Neural cell (in vitro differentiated cells): ENCODE measurements around the gene ILDR2. TPM values are rescaled to one million over a fixed set of nuclear protein-coding genes. Genes with fewer than 3 reads are reported as not detected.

Source experiments
- H2AFZ ChIP-seq: fragments of 200-600, 300-800 bp; sonication (generic), shearing (Covaris generic); 2 replicates; pipeline ENCODE4 v1.6.0; 2014; ENCODE audit warnings: low read depth, mild to moderate bottlenecking, antibody characterized with exemption, low read length, moderate library complexity
- H3F3A ChIP-seq: fragments of 200-600 bp; shearing (Covaris generic); 2 replicates; pipeline ENCODE4 v1.6.1; 2016; ENCODE audit warnings: mild to moderate bottlenecking, moderate library complexity, mixed read lengths, antibody characterized with exemption, low read length; ENCODE audit not compliant: insufficient read depth, poor library complexity, severe bottlenecking
- H3K27ac ChIP-seq: fragments of 200-600, 300-800 bp; sonication (generic), shearing (Covaris generic); 2 replicates; pipeline ENCODE4 v1.5.1; 2014; ENCODE audit warnings: mild to moderate bottlenecking, low read length, moderate library complexity
- H3K27me3 ChIP-seq: fragments of 300-800, 200-600 bp; sonication (generic), shearing (Covaris generic); 2 replicates; pipeline ENCODE4 v1.6.0; 2014; ENCODE audit warnings: mild to moderate bottlenecking, low read depth, low read length, moderate library complexity; ENCODE audit not compliant: insufficient read depth
- H3K36me3 ChIP-seq: fragments of 300-800, 200-600 bp; sonication (generic), shearing (Covaris generic); 2 replicates; pipeline ENCODE4 v1.5.1; 2014; ENCODE audit warnings: mild to moderate bottlenecking, antibody characterized with exemption, low read length, moderate library complexity; ENCODE audit not compliant: insufficient read depth
- H3K4me2 ChIP-seq: fragments of 300-800, 200-600 bp; sonication (generic), shearing (Covaris generic); 2 replicates; pipeline ENCODE4 v1.6.0; 2014; ENCODE audit warnings: mild to moderate bottlenecking, low read length
- H3K4me3 ChIP-seq: fragments of 300-800, 200-600 bp; sonication (generic), shearing (Covaris generic); 2 replicates; pipeline ENCODE4 v1.5.1; 2014; ENCODE audit warnings: mild to moderate bottlenecking, low read length, moderate library complexity
- H3K79me2 ChIP-seq: fragments of 200-600 bp; shearing (Covaris generic); replicated peaks from 2 replicates; pipeline ENCODE4 v1.6.0; 2014; ENCODE audit warnings: mild to moderate bottlenecking, low read length, moderate library complexity; ENCODE audit not compliant: insufficient read depth
- H3K9ac ChIP-seq: fragments of 300-800, 200-600 bp; sonication (generic), shearing (Covaris generic); 2 replicates; pipeline ENCODE4 v1.6.1; 2016; ENCODE audit warnings: mild to moderate bottlenecking, low read length, mixed read lengths
- H3K9me2 ChIP-seq: fragments of 200-600 bp; shearing (Covaris generic); 2 replicates; pipeline ENCODE4 v1.6.1; 2016; ENCODE audit warnings: mild to moderate bottlenecking, low read length, mixed read lengths; ENCODE audit not compliant: insufficient read depth
- H3K9me3 ChIP-seq: fragments of 200-600, 300-800 bp; sonication (generic), shearing (Covaris generic); 2 replicates; pipeline ENCODE4 v1.6.1; 2016; ENCODE audit warnings: mild to moderate bottlenecking, mixed run types, low read length, moderate library complexity, mixed read lengths
- H4K20me1 ChIP-seq: fragments of 200-600 bp; shearing (Covaris generic); 2 replicates; pipeline ENCODE4 v1.6.1; 2016; ENCODE audit warnings: mild to moderate bottlenecking, mixed run types; ENCODE audit not compliant: insufficient read depth
- CTCF ChIP-seq: fragments of 450-650 bp; IDR thresholded peaks from 2 replicates; pipeline ENCODE4 v1.5.1; 2014; ENCODE audit warnings: antibody characterized with exemption, mild to moderate bottlenecking, moderate library complexity; ENCODE audit not compliant: poor library complexity, severe bottlenecking
- EP300 ChIP-seq: fragments of 450-650 bp; conservative IDR thresholded peaks from 2 replicates; pipeline ENCODE4 v1.6.1; 2014; ENCODE audit warnings: antibody characterized with exemption, mild to moderate bottlenecking, moderate library complexity; ENCODE audit not compliant: poor library complexity, severe bottlenecking
- EZH2 ChIP-seq: fragments of 200-600, 300-800 bp; shearing (Covaris generic), sonication (generic); IDR thresholded peaks from 2 replicates; pipeline ENCODE4 v1.6.1; 2014; ENCODE audit warnings: antibody characterized with exemption, low read length, borderline replicate concordance, mild to moderate bottlenecking; ENCODE audit not compliant: insufficient read depth, poor library complexity, severe bottlenecking
- MXI1 ChIP-seq: fragments of 450-650 bp; conservative IDR thresholded peaks from 2 replicates; pipeline ENCODE4 v1.6.1; 2014; ENCODE audit warnings: antibody characterized with exemption, mild to moderate bottlenecking; ENCODE audit not compliant: poor library complexity, severe bottlenecking
- POLR2AphosphoS5 ChIP-seq: IDR thresholded peaks from 2 replicates; pipeline ENCODE4 v1.6.1; 2012
- RAD21 ChIP-seq: fragments of 450-650 bp; conservative IDR thresholded peaks from 2 replicates; pipeline ENCODE4 v1.6.1; 2014; ENCODE audit warnings: antibody characterized with exemption, mild to moderate bottlenecking, moderate library complexity
- SMC3 ChIP-seq: fragments of 450-650 bp; conservative IDR thresholded peaks from 2 replicates; pipeline ENCODE4 v1.6.1; 2014; ENCODE audit warnings: antibody characterized with exemption, mild to moderate bottlenecking, moderate library complexity; ENCODE audit not compliant: poor library complexity
- TAF1 ChIP-seq: IDR thresholded peaks from 2 replicates; pipeline ENCODE4 v1.6.1; 2012; ENCODE audit warnings: low read depth
- polyA plus RNA-seq: library from polyadenylated mRNA; depleted of rRNA; stranded (reverse); fragments of >200 nt; gene quantifications from 2 replicates; pipeline ENCODE4 v1.2.3, GENCODE V29; 2014
- TF ChIP-seq, protein P1 (sequence below): IDR thresholded peaks from 2 replicates; pipeline ENCODE4 v1.6.1; 2012; ENCODE audit warnings: borderline replicate concordance

ILDR2 gene
- polyA plus RNA-seq, 1 donor from 2014 or later = 6.8 TPM

DNA sequence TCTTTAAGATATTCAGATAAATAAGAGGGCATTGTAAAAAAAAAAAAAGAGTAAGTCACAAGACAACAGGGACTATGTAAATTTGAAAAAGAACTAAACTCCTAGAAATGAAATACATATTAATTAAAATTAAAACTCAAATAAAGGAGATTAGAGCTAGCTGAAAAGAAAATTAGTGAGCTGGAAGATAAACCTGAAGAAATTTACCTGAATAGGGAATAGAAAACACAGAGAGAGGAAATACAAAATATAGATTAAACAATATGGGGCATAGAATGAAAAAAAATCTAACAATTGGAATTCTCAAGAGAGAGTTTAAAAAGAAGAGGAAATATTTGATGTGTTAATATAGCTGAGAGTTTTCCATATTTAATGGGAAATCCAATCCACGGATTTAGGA lies 63.7 kb downstream of the ILDR2 start:
- Histone ChIP-seq H3K9ac (no peak overlapping the region), H3F3A (no peaks in the 10 kb centered on the region), H3K27me3 (no peaks in the 10 kb centered on the region), H3K4me3 (no peak overlapping the region), H3K27ac (no peak overlapping the region), H4K20me1 (no peaks in the 10 kb centered on the region), H3K9me2 (no peaks in the 10 kb centered on the region), H3K4me2 (no peak overlapping the region), H3K9me3 (no peaks in the 10 kb centered on the region), H3K36me3 (no peaks in the 10 kb centered on the region), H3K79me2 (no peaks in the 10 kb centered on the region), H2AFZ (no peak overlapping the region)
- no peak for TF ChIP-seq POLR2AphosphoS5
- TF ChIP-seq, protein P1, sequence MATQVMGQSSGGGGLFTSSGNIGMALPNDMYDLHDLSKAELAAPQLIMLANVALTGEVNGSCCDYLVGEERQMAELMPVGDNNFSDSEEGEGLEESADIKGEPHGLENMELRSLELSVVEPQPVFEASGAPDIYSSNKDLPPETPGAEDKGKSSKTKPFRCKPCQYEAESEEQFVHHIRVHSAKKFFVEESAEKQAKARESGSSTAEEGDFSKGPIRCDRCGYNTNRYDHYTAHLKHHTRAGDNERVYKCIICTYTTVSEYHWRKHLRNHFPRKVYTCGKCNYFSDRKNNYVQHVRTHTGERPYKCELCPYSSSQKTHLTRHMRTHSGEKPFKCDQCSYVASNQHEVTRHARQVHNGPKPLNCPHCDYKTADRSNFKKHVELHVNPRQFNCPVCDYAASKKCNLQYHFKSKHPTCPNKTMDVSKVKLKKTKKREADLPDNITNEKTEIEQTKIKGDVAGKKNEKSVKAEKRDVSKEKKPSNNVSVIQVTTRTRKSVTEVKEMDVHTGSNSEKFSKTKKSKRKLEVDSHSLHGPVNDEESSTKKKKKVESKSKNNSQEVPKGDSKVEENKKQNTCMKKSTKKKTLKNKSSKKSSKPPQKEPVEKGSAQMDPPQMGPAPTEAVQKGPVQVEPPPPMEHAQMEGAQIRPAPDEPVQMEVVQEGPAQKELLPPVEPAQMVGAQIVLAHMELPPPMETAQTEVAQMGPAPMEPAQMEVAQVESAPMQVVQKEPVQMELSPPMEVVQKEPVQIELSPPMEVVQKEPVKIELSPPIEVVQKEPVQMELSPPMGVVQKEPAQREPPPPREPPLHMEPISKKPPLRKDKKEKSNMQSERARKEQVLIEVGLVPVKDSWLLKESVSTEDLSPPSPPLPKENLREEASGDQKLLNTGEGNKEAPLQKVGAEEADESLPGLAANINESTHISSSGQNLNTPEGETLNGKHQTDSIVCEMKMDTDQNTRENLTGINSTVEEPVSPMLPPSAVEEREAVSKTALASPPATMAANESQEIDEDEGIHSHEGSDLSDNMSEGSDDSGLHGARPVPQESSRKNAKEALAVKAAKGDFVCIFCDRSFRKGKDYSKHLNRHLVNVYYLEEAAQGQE = no peak
- no peak for TF ChIP-seq SMC3
- no peak for TF ChIP-seq CTCF
- TF ChIP-seq RAD21 = no peak
- no peak for TF ChIP-seq MXI1
- no peak for TF ChIP-seq EP300
- TF ChIP-seq EZH2 = no peak
- no peak for TF ChIP-seq TAF1

- no peaks in the 10 kb centered on the region for H3F3A ChIP-seq
- no peak overlapping the region for H2AFZ ChIP-seq
- H3K27me3 ChIP-seq = no peaks in the 10 kb centered on the region
- no peaks in the 10 kb centered on the region for H4K20me1 ChIP-seq
- no peaks in the 10 kb centered on the region for H3K36me3 ChIP-seq
- TF ChIP-seq EZH2 (no peak), RAD21 (peak; percentile 86), CTCF (peak; percentile 82), MXI1 (no peak), SMC3 (peak; percentile 89)
- TF ChIP-seq, protein P1 = no peak
- H3K27ac ChIP-seq = no peak overlapping the region
- no peaks in the 10 kb centered on the region for H3K9me2 ChIP-seq
- no peak overlapping the region for H3K9ac ChIP-seq
- H3K79me2 ChIP-seq = no peaks in the 10 kb centered on the region
- H3K4me2 ChIP-seq = no peak overlapping the region
- no peaks in the 10 kb centered on the region for H3K9me3 ChIP-seq
- no peak overlapping the region for H3K4me3 ChIP-seq
Observed at GRCh38 chr1:166910396-166910994, 64.8 kb downstream of the ILDR2 start.
